ENCODE measurements around the gene SAXO1.

Gene SAXO1

DNA sequence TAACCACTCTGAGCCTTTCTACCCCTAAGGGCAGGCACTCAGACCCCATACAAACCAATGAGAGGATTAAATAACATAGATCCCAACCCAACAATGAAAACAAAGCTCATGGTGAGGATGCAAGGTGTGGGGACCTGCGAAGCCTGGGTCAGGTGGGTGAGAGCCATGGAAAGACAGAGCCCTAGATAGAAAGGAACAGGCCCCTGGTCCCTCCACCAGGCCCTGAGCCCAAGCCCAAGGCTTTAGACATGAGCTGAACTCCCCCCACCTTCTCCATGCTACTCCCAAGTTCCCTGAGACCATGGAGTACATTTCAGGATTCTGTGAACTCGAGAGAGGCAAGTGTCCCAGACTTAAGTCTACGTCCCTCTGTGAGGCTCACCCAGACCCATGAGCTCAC, 106.5 kb downstream of the SAXO1 start:
- no peak for DNase-seq (ENCODE audit: low read depth)
- H3K4me3 ChIP-seq (ENCODE audit: low read depth, low read length), result no peak overlapping the region
- TF ChIP-seq, protein P1, sequence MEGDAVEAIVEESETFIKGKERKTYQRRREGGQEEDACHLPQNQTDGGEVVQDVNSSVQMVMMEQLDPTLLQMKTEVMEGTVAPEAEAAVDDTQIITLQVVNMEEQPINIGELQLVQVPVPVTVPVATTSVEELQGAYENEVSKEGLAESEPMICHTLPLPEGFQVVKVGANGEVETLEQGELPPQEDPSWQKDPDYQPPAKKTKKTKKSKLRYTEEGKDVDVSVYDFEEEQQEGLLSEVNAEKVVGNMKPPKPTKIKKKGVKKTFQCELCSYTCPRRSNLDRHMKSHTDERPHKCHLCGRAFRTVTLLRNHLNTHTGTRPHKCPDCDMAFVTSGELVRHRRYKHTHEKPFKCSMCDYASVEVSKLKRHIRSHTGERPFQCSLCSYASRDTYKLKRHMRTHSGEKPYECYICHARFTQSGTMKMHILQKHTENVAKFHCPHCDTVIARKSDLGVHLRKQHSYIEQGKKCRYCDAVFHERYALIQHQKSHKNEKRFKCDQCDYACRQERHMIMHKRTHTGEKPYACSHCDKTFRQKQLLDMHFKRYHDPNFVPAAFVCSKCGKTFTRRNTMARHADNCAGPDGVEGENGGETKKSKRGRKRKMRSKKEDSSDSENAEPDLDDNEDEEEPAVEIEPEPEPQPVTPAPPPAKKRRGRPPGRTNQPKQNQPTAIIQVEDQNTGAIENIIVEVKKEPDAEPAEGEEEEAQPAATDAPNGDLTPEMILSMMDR (IDR thresholded peaks at IDR 0.05; ENCODE audit: low read depth, low read length, missing control alignments), result no peak

DNA sequence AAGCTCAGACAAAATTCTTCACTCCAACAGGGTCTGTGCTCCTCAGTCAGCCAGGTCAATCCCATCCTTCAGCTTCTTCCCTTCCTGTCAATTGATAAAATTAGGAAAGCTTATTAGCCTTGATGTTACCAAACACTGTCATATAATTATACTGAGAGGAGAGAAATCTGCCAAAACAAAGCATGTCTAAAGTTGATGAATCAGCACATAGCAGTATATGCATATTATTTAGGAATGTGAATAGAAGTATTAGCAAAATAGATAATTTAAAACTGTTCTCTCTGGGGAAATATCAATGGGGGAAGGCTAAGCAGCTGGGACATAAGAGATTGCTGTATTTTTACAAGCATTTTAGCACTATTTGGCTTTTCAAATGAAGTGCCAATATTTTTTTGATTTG, 107.1 kb downstream of the SAXO1 start:
- no peak for DNase-seq (ENCODE audit: low read depth)
- TF ChIP-seq, protein P1 (IDR thresholded peaks at IDR 0.05; ENCODE audit: low read depth, low read length, missing control alignments), result no peak
- H3K4me3 ChIP-seq (ENCODE audit: low read depth, low read length), result no peak overlapping the region

DNA sequence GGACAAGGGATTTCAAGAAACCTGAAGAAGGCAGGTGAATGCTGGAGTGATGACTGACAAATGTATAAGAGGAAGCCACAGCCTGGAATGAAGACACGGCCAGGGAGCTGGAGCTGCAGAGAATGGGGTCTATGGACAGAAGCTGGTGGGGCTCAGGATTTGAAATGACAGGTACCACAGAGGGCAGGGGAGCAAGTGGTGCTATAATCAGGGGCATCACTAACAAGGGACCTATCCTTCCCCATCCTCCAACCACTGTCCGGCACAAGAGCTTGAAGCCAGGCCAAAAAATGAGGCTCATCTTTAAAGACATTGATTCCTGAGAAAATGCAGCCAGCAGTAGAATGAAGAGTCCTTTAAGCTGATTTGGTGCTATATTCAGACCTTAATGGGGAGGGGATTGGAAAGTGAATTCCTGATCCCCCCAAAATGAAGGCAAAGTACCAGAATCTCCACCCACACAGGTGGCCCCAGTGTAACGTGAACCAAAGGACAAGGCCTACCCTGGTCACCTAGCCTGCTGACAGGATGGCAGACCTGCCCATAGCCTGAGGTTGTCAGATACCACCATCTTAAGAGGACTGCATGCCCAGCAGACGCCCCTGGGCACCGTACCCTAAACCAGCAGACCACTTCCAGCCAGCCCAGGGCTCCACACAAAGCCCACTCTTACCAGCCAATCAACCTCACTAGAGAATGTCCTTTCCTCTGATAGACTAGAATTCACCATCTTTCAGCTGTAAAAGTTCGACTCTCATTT, 109.2 kb downstream of the SAXO1 start:
- no peak for DNase-seq (ENCODE audit: low read depth)
- no peak overlapping the region for H3K4me3 ChIP-seq (ENCODE audit: low read depth, low read length)
- TF ChIP-seq, protein P1 (IDR thresholded peaks at IDR 0.05; ENCODE audit: low read depth, low read length, missing control alignments), result no peak

DNA sequence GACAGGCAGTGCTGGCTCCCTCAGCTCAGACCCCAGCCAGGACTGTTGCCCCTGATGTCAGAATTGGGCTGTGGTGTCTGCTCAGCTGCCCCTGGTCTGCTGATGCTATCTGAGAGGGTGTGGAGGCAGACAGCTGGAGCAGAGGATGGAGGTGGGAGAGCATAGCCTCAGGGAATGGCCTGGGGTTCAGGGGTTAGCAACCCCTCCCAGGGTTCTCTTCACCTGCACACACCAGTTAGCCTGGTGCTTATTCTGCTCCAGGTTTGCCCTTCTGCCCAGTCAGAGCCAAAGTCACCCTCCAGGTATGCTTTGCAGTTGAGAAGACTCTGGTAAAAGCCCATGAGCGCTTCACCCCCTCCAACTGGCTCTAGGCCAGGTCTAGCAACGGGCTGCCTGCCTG, 109.8 kb downstream of the SAXO1 start:
- H3K4me3 ChIP-seq (ENCODE audit: low read depth, low read length), result no peak overlapping the region
- no peak for DNase-seq (ENCODE audit: low read depth)
- TF ChIP-seq, protein P1 (IDR thresholded peaks at IDR 0.05; ENCODE audit: low read depth, low read length, missing control alignments), result no peak

DNA sequence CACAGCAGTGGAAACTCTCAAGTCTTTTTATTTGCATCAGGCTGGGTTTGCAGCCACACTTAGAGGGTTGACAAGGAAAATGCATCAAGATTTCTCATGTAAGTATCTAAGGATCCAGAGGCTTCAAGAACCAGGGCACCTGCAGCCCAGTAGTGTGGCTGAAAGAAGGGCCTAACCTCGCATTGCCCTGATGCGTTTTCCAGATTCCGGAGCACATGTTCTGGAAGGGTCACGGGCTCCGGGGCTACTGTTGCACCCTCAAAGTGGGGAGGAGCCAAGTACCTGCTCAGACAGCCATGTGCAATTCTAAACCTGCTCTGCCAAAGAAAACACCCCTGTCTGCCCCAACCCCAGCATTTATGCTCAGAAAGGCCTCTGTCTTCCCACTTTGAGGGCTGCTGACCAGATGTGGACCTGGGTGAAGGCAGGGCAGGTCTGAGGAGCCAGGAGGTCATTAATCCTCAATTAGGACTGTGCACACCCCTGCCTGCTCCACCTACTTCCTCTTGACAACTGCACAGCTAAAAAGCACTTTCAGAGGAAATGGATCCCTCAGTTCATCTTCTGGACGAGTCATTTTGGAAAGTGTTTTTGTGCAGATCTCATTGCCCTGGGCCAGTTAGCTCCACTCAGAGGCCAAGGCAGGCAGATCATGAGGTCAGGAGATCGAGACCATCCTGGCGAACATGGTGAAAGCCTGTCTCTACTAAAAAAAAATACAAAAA, 110.7 kb downstream of the SAXO1 start:
- no peak for DNase-seq (ENCODE audit: low read depth)
- H3K4me3 ChIP-seq (ENCODE audit: low read depth, low read length), result no peak overlapping the region
- TF ChIP-seq, protein P1 (IDR thresholded peaks at IDR 0.05; ENCODE audit: low read depth, low read length, missing control alignments), result no peak

DNA sequence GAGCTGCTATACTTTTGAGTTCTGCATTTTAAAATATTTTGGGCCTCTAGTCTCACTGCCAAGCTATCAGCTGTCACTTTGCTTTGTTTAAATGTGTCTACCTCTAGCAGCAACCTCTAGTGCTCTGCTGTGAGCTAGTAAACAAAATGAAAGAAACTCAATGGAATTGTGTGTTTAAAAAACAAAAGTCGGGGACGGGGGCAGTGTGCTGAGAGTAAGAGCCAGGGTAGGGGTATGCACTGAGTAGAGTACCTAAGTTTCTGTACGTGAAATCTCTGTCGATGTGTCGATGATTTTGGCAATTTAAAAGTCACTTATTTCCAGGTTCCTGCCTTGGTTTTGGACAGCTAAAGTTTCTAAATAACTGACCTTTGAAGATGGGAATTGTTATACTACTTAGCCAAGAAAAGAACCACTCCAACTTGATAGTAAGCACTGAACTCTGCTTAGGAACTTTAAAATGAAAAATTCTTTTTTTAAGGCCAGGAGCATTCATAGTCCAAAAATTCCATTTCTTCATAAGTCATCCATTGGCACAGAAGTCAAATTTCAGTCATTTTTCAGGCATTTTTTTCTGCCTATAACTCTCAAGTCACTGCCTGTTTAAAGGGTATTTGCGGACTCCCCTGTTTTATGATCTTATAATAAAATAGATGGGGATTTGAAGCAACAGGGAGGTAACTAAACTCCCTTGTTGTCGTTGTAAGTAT, 111.5 kb downstream of the SAXO1 start:
- DNase-seq (ENCODE audit: low read depth), result no peak
- TF ChIP-seq, protein P1 (IDR thresholded peaks at IDR 0.05; ENCODE audit: low read depth, low read length, missing control alignments), result no peak
- no peak overlapping the region for H3K4me3 ChIP-seq (ENCODE audit: low read depth, low read length)
